ENCODE measurements around the gene SERPINA7. TPM values are rescaled to one million over a fixed set of nuclear protein-coding genes. Genes with fewer than 3 reads are reported as not detected.

Gene SERPINA7
- total RNA-seq, 1 donor from 2014 or later = not detected

DNA sequence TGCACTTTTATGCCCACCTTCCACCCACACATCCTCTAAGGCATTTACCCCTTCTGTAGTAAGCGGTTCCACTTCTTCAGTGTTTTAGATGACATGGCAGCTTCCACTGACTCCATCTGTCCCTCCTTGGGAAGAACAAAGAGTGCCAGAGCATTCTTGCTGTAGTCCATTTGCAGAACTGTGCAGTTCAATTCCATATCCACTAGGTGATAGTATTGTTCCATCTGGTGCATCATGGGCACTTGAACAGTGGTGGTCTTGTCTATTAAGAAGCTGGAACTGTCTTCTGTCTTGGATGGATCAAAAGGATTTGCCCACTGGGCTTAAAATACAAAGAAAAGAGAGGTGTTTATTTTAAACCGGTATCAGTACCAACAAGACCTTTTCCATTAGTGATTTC, 3.5 kb downstream of the SERPINA7 start:
- Mint-ChIP-seq H3K4me3 (ENCODE audit: unreplicated experiment) (no peak overlapping the region), H3K4me1 (ENCODE audit: low read depth, unreplicated experiment) (no peaks in the 10 kb centered on the region), H3K27me3 (ENCODE audit: low read depth, unreplicated experiment) (peaks cover 2% of the 10 kb centered on the region), H3K9me3 (ENCODE audit: unreplicated experiment) (no peaks in the 10 kb centered on the region), H3K27ac (ENCODE audit: unreplicated experiment) (no peak overlapping the region), H3K36me3 (ENCODE audit: low read depth, unreplicated experiment) (no peaks in the 10 kb centered on the region)
- Histone ChIP-seq H3K27ac (ENCODE audit: low read depth, low read length) (no peak overlapping the region), H2AFZ (ENCODE audit: low read depth, low read length) (no peak overlapping the region), H3K4me2 (ENCODE audit: low read length) (no peak overlapping the region), H4K20me1 (ENCODE audit: insufficient read depth, low read length) (no peaks in the 10 kb centered on the region), H3K36me3 (ENCODE audit: insufficient read depth, low read length) (no peaks in the 10 kb centered on the region), H3K27me3 (ENCODE audit: insufficient read depth, low read length) (no peaks in the 10 kb centered on the region), H3K9ac (ENCODE audit: low read length) (no peak overlapping the region), H3K9me3 (ENCODE audit: insufficient read depth, low read depth, low read length) (no peaks in the 10 kb centered on the region), H3K4me1 (ENCODE audit: insufficient read depth, low read length) (no peaks in the 10 kb centered on the region), H3K4me3 (ENCODE audit: insufficient read depth, low read depth, low read length) (no peak overlapping the region), H3K79me2 (ENCODE audit: insufficient read depth, low read length) (no peaks in the 10 kb centered on the region)
- DNase-seq (ENCODE audit: low read depth) (no peak), FAIRE-seq (no peak)
- TF ChIP-seq, protein P1, sequence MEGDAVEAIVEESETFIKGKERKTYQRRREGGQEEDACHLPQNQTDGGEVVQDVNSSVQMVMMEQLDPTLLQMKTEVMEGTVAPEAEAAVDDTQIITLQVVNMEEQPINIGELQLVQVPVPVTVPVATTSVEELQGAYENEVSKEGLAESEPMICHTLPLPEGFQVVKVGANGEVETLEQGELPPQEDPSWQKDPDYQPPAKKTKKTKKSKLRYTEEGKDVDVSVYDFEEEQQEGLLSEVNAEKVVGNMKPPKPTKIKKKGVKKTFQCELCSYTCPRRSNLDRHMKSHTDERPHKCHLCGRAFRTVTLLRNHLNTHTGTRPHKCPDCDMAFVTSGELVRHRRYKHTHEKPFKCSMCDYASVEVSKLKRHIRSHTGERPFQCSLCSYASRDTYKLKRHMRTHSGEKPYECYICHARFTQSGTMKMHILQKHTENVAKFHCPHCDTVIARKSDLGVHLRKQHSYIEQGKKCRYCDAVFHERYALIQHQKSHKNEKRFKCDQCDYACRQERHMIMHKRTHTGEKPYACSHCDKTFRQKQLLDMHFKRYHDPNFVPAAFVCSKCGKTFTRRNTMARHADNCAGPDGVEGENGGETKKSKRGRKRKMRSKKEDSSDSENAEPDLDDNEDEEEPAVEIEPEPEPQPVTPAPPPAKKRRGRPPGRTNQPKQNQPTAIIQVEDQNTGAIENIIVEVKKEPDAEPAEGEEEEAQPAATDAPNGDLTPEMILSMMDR (IDR thresholded peaks at IDR 0.05; ENCODE audit: insufficient read depth, low read depth, low read length) = peak; percentile 37
- no peak for TF ChIP-seq EZH2 (IDR thresholded peaks at IDR 0.05; ENCODE audit: insufficient read depth, low read length)

DNA sequence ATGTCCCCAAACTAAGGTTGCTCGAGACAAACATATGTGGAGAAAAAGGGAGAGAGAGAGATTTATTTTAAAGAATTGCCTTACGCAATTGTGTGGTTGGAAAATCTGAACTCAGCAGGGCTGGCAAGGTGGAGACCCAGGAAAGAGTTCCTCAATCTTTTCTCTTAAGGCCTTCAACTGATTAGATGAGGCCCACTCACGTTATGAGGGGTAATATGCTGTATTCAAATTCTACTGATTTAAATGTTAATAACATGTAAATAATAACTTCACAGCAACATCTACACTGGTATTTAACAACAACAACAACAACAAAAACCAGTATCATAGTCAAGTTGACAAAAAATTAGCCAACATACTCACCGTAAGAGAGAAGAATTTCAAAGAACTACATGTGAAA, 14.6 kb downstream of the SERPINA7 start:
- no peaks in the 10 kb centered on the region for H3K36me3 ChIP-seq (ENCODE audit: insufficient read depth, low read length)
- H3K4me3 ChIP-seq (ENCODE audit: insufficient read depth, low read depth, low read length) = no peak overlapping the region
- H3K9me3 ChIP-seq (ENCODE audit: insufficient read depth, low read depth, low read length) = no peaks in the 10 kb centered on the region
- H2AFZ ChIP-seq (ENCODE audit: low read depth, low read length) = no peak overlapping the region
- Mint-ChIP-seq H3K36me3 (ENCODE audit: low read depth, unreplicated experiment) (no peaks in the 10 kb centered on the region), H3K27ac (ENCODE audit: unreplicated experiment) (no peak overlapping the region), H3K27me3 (ENCODE audit: low read depth, unreplicated experiment) (no peaks in the 10 kb centered on the region), H3K4me1 (ENCODE audit: low read depth, unreplicated experiment) (no peaks in the 10 kb centered on the region), H3K9me3 (ENCODE audit: unreplicated experiment) (no peaks in the 10 kb centered on the region), H3K4me3 (ENCODE audit: unreplicated experiment) (no peak overlapping the region)
- H3K9ac ChIP-seq (ENCODE audit: low read length) = no peak overlapping the region
- H3K4me2 ChIP-seq (ENCODE audit: low read length) = no peak overlapping the region
- DNase-seq (ENCODE audit: low read depth) (no peak), FAIRE-seq (no peak)
- H3K79me2 ChIP-seq (ENCODE audit: insufficient read depth, low read length) = no peaks in the 10 kb centered on the region
- TF ChIP-seq, protein P1 (IDR thresholded peaks at IDR 0.05; ENCODE audit: insufficient read depth, low read depth, low read length) = no peak
- no peak for TF ChIP-seq EZH2 (IDR thresholded peaks at IDR 0.05; ENCODE audit: insufficient read depth, low read length)
- H3K27ac ChIP-seq (ENCODE audit: low read depth, low read length) = no peak overlapping the region
- no peaks in the 10 kb centered on the region for H4K20me1 ChIP-seq (ENCODE audit: insufficient read depth, low read length)
- no peaks in the 10 kb centered on the region for H3K4me1 ChIP-seq (ENCODE audit: insufficient read depth, low read length)
- no peaks in the 10 kb centered on the region for H3K27me3 ChIP-seq (ENCODE audit: insufficient read depth, low read length)

GRCh38 chrX:106022238-106022637, 16.3 kb downstream of the SERPINA7 start:
- Histone ChIP-seq H3K79me2 (ENCODE audit: insufficient read depth, low read length) (no peaks in the 10 kb centered on the region), H3K36me3 (ENCODE audit: insufficient read depth, low read length) (no peaks in the 10 kb centered on the region), H3K27ac (ENCODE audit: low read depth, low read length) (no peak overlapping the region), H3K4me3 (ENCODE audit: insufficient read depth, low read depth, low read length) (no peak overlapping the region), H4K20me1 (ENCODE audit: insufficient read depth, low read length) (no peaks in the 10 kb centered on the region), H3K4me2 (ENCODE audit: low read length) (no peak overlapping the region), H2AFZ (ENCODE audit: low read depth, low read length) (no peak overlapping the region), H3K9ac (ENCODE audit: low read length) (no peak overlapping the region), H3K9me3 (ENCODE audit: insufficient read depth, low read depth, low read length) (no peaks in the 10 kb centered on the region), H3K4me1 (ENCODE audit: insufficient read depth, low read length) (no peaks in the 10 kb centered on the region), H3K27me3 (ENCODE audit: insufficient read depth, low read length) (no peaks in the 10 kb centered on the region)
- FAIRE-seq (no peak), DNase-seq (ENCODE audit: low read depth) (no peak)
- H3K36me3 Mint-ChIP-seq (ENCODE audit: low read depth, unreplicated experiment) = no peaks in the 10 kb centered on the region
- H3K4me1 Mint-ChIP-seq (ENCODE audit: low read depth, unreplicated experiment) = no peaks in the 10 kb centered on the region
- TF ChIP-seq, protein P1 (IDR thresholded peaks at IDR 0.05; ENCODE audit: insufficient read depth, low read depth, low read length) = no peak
- TF ChIP-seq EZH2 (IDR thresholded peaks at IDR 0.05; ENCODE audit: insufficient read depth, low read length) = no peak
- no peaks in the 10 kb centered on the region for H3K9me3 Mint-ChIP-seq (ENCODE audit: unreplicated experiment)
- no peak overlapping the region for H3K4me3 Mint-ChIP-seq (ENCODE audit: unreplicated experiment)
- H3K27me3 Mint-ChIP-seq (ENCODE audit: low read depth, unreplicated experiment) = no peaks in the 10 kb centered on the region
- H3K27ac Mint-ChIP-seq (ENCODE audit: unreplicated experiment) = no peak overlapping the region
